Measurements from ENCODE around the gene SMPD2.

The SMPD2 gene

GRCh38 chr6:109445382-109445781, 4.9 kb downstream of the SMPD2 start:
- TF ChIP-seq CTCF (IDR thresholded peaks at IDR 0.05; ENCODE audit: extremely low read depth, insufficient read depth, missing control alignments): no peak
- no peak for DNase-seq (ENCODE audit: low spot score)
- in situ Hi-C loops (cut with MboI; ENCODE audit: low pct_unique_long_range_greater_than_20kb, low sequenced_read_pairs, unreplicated experiment): no loop called here

- in situ Hi-C loops (cut with MboI; ENCODE audit: low pct_unique_long_range_greater_than_20kb, low sequenced_read_pairs, unreplicated experiment): no loop called here
These were observed 5.5 kb downstream of the SMPD2 start for GRCh38 chr6:109446072-109446471.

GRCh38 chr6:109446541-109446940, 6.0 kb downstream of the SMPD2 start:
- no peak for DNase-seq (ENCODE audit: low spot score)
- in situ Hi-C loops (cut with MboI; ENCODE audit: low pct_unique_long_range_greater_than_20kb, low sequenced_read_pairs, unreplicated experiment): no loop called here
- no peak for TF ChIP-seq CTCF (IDR thresholded peaks at IDR 0.05; ENCODE audit: extremely low read depth, insufficient read depth, missing control alignments)

More at GRCh38 chr6:109446072-109446471, 5.5 kb downstream of the SMPD2 start:
- no peak for TF ChIP-seq CTCF (IDR thresholded peaks at IDR 0.05; ENCODE audit: extremely low read depth, insufficient read depth, missing control alignments)
- no peak for DNase-seq (ENCODE audit: low spot score)

- in situ Hi-C loops (cut with MboI; ENCODE audit: low pct_unique_long_range_greater_than_20kb, low sequenced_read_pairs, unreplicated experiment): no loop called here
These were observed 6.6 kb downstream of the SMPD2 start for GRCh38 chr6:109447087-109447486.

GRCh38 chr6:109447878-109448555, 7.5 kb downstream of the SMPD2 start:
- TF ChIP-seq CTCF (IDR thresholded peaks at IDR 0.05; ENCODE audit: extremely low read depth, insufficient read depth, missing control alignments): no peak
- in situ Hi-C loops (cut with MboI; ENCODE audit: low pct_unique_long_range_greater_than_20kb, low sequenced_read_pairs, unreplicated experiment): no loop called here
- no peak for DNase-seq (ENCODE audit: low spot score)

More at GRCh38 chr6:109447087-109447486, 6.6 kb downstream of the SMPD2 start:
- TF ChIP-seq CTCF (IDR thresholded peaks at IDR 0.05; ENCODE audit: extremely low read depth, insufficient read depth, missing control alignments): no peak
- DNase-seq (ENCODE audit: low spot score): no peak

GRCh38 chr6:109448615-109449014, 8.1 kb downstream of the SMPD2 start:
- no peak for DNase-seq (ENCODE audit: low spot score)
- TF ChIP-seq CTCF (IDR thresholded peaks at IDR 0.05; ENCODE audit: extremely low read depth, insufficient read depth, missing control alignments): no peak
- in situ Hi-C loops (cut with MboI; ENCODE audit: low pct_unique_long_range_greater_than_20kb, low sequenced_read_pairs, unreplicated experiment): no loop called here
